ENCODE data around the gene REG4. TPM values are rescaled to one million over a fixed set of nuclear protein-coding genes. Genes with fewer than 3 reads are reported as not detected.

The REG4 gene
- total RNA-seq, 6 experiments from 2014 or later: not detected

GRCh38 chr1:119815361-119815760, 4.1 kb upstream of the REG4 start:
- Mint-ChIP-seq H3K4me3 (no peak overlapping the region), H3K27ac (no peak overlapping the region), H3K9me3 (no peaks in the 10 kb centered on the region), H3K36me3 (ENCODE audit: low read depth) (no peaks in the 10 kb centered on the region), H3K4me1 (ENCODE audit: low read depth) (peaks cover 22% of the 10 kb centered on the region), H3K27me3 (ENCODE audit: insufficient read depth) (peaks cover 26% of the 10 kb centered on the region)
- DNase-seq: peak; percentile 8
- TF ChIP-seq CTCF (IDR thresholded peaks at IDR 0.05): no peak

- no peak overlapping the region for H3K4me3 Mint-ChIP-seq
- no peaks in the 10 kb centered on the region for H3K36me3 Mint-ChIP-seq (ENCODE audit: low read depth)
- H3K4me1 Mint-ChIP-seq (ENCODE audit: low read depth): peaks cover 24% of the 10 kb centered on the region
- TF ChIP-seq CTCF (IDR thresholded peaks at IDR 0.05): no peak
- no peaks in the 10 kb centered on the region for H3K9me3 Mint-ChIP-seq
- H3K27me3 Mint-ChIP-seq (ENCODE audit: insufficient read depth): peaks cover 21% of the 10 kb centered on the region
- DNase-seq: no peak
- H3K27ac Mint-ChIP-seq: no peak overlapping the region
Measured at GRCh38 chr1:119814288-119814687, 3.0 kb upstream of the REG4 start.

GRCh38 chr1:119811985-119812557, 811 bp upstream of the REG4 start:
- Mint-ChIP-seq H3K4me3 (no peak overlapping the region), H3K27me3 (ENCODE audit: insufficient read depth) (peaks cover 27% of the 10 kb centered on the region), H3K4me1 (ENCODE audit: low read depth) (peaks cover 27% of the 10 kb centered on the region), H3K9me3 (no peaks in the 10 kb centered on the region), H3K36me3 (ENCODE audit: low read depth) (no peaks in the 10 kb centered on the region), H3K27ac (no peak overlapping the region)
- no peak for TF ChIP-seq CTCF (IDR thresholded peaks at IDR 0.05)
- no peak for DNase-seq

- peak; percentile 45 for DNase-seq
Measured at GRCh38 chr1:119808972-119809550, 2.2 kb downstream of the REG4 start.

GRCh38 chr1:119808491-119808890, 2.8 kb downstream of the REG4 start:
- H3K4me1 Mint-ChIP-seq (ENCODE audit: low read depth): peaks cover 5% of the 10 kb centered on the region; the same call in 1 of the 2 replicates
- peaks cover 44% of the 10 kb centered on the region for H3K27me3 Mint-ChIP-seq (ENCODE audit: insufficient read depth)
- peak; percentile 5 for DNase-seq
- H3K9me3 Mint-ChIP-seq: no peaks in the 10 kb centered on the region
- no peak for TF ChIP-seq CTCF (IDR thresholded peaks at IDR 0.05)
- no peaks in the 10 kb centered on the region for H3K36me3 Mint-ChIP-seq (ENCODE audit: low read depth)
- no peak overlapping the region for H3K27ac Mint-ChIP-seq
- no peak overlapping the region for H3K4me3 Mint-ChIP-seq

More at GRCh38 chr1:119808972-119809550, 2.2 kb downstream of the REG4 start:
- Mint-ChIP-seq H3K27me3 (ENCODE audit: insufficient read depth) (peaks cover 43% of the 10 kb centered on the region), H3K27ac (no peak overlapping the region), H3K4me1 (ENCODE audit: low read depth) (peaks cover 5% of the 10 kb centered on the region; the same call in 1 of the 2 replicates), H3K36me3 (ENCODE audit: low read depth) (no peaks in the 10 kb centered on the region), H3K9me3 (no peaks in the 10 kb centered on the region), H3K4me3 (no peak overlapping the region)
- peak; percentile 91 for TF ChIP-seq CTCF (IDR thresholded peaks at IDR 0.05)
